Measurements from ENCODE around the gene DBF4. TPM values are rescaled to one million over a fixed set of nuclear protein-coding genes. Genes with fewer than 3 reads are reported as not detected.

The DBF4 gene, protein sequence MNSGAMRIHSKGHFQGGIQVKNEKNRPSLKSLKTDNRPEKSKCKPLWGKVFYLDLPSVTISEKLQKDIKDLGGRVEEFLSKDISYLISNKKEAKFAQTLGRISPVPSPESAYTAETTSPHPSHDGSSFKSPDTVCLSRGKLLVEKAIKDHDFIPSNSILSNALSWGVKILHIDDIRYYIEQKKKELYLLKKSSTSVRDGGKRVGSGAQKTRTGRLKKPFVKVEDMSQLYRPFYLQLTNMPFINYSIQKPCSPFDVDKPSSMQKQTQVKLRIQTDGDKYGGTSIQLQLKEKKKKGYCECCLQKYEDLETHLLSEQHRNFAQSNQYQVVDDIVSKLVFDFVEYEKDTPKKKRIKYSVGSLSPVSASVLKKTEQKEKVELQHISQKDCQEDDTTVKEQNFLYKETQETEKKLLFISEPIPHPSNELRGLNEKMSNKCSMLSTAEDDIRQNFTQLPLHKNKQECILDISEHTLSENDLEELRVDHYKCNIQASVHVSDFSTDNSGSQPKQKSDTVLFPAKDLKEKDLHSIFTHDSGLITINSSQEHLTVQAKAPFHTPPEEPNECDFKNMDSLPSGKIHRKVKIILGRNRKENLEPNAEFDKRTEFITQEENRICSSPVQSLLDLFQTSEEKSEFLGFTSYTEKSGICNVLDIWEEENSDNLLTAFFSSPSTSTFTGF
- total RNA-seq = 10 to 100 TPM; 25.1 to 42.6 TPM

DNA sequence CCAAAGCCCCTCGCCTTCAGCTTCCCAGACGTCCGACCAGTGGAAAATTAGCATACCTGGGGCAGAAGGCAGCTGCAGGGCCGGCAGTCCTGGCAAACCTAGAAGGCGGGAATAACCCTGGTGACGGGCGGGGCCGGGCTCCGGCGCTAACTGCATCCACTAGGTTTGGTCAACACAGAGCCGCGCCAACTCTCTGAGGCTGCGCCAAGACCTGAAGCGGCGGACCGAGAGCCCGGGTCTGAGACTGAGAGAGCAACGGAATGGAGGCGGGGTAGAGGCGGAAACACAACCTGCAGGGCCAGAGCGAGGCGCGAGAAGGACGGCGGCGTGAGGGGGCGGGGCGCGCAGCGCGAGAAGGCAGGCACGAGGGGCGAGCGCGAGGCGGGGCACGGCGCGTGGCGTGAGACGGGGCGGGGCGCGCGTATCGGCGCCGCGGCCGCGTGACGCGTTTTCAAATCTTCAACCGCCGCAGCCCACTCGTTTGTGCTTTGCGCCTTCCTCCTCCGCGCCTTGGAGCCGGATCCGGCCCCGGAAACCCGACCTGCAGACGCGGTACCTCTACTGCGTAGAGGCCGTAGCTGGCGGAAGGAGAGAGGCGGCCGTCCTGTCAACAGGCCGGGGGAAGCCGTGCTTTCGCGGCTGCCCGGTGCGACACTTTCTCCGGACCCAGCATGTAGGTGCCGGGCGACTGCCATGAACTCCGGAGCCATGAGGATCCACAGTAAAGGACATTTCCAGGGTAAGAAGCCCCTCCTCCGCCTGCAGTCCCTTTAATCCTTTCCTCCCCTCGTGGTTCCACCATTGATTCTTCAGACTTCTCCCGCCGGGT, at the start of gene DBF4, which contains the start of gene SLC25A40:
TSS of gene DBF4 (plus strand) at position 454 of the 829 bp plus-strand sequence. CDS start at position 694, 240 bp downstream.
TSS of gene SLC25A40 (minus strand) at position 321 of the 829 bp plus-strand sequence. CDS start 17,633 bp downstream, outside the sequence.

GRCh38 chr7:87933953-87934698, 57.8 kb downstream of the DBF4 start, which contains the start of gene ADAM22:
Gene ADAM22, plus strand, starts transcription at chr7:87934251. Its CDS starts 215 bp downstream, at chr7:87934466.

Other genes with a start within 250 kb of the DBF4 start
- 1 to 10 TPM in 1 of 2 donors, under 1 TPM in 1; 0.33 to 1.7 TPM for gene RUNDC3B, start 248.1 kb upstream of the DBF4 start, total RNA-seq
- 10 to 100 TPM; 12.0 to 14.3 TPM for gene SLC25A40, start 133 bp upstream of the DBF4 start, total RNA-seq
- gene ADAM22, start 57.8 kb downstream of the DBF4 start, total RNA-seq = 1 to 10 TPM; 1.7 to 3.3 TPM